Liver (tissue), 2 donors: ENCODE data around the gene RESF1.

Experiments
- TAF1 ChIP-seq: conservative IDR thresholded peaks from 2 replicates; pipeline ENCODE4 v1.6.1; 2016; ENCODE audit warnings: antibody characterized with exemption, mild to moderate bottlenecking
- TF ChIP-seq, protein P1 (sequence below): IDR thresholded peaks from 2 replicates; pipeline ENCODE4 v1.6.1; 2016; ENCODE audit warnings: antibody characterized with exemption, mild to moderate bottlenecking
- donor health status: healthy.

- TF ChIP-seq, protein P1, sequence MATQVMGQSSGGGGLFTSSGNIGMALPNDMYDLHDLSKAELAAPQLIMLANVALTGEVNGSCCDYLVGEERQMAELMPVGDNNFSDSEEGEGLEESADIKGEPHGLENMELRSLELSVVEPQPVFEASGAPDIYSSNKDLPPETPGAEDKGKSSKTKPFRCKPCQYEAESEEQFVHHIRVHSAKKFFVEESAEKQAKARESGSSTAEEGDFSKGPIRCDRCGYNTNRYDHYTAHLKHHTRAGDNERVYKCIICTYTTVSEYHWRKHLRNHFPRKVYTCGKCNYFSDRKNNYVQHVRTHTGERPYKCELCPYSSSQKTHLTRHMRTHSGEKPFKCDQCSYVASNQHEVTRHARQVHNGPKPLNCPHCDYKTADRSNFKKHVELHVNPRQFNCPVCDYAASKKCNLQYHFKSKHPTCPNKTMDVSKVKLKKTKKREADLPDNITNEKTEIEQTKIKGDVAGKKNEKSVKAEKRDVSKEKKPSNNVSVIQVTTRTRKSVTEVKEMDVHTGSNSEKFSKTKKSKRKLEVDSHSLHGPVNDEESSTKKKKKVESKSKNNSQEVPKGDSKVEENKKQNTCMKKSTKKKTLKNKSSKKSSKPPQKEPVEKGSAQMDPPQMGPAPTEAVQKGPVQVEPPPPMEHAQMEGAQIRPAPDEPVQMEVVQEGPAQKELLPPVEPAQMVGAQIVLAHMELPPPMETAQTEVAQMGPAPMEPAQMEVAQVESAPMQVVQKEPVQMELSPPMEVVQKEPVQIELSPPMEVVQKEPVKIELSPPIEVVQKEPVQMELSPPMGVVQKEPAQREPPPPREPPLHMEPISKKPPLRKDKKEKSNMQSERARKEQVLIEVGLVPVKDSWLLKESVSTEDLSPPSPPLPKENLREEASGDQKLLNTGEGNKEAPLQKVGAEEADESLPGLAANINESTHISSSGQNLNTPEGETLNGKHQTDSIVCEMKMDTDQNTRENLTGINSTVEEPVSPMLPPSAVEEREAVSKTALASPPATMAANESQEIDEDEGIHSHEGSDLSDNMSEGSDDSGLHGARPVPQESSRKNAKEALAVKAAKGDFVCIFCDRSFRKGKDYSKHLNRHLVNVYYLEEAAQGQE, result no peak
- no peak for TF ChIP-seq TAF1
Observed at GRCh38 chr12:31991815-31992214, 32.6 kb downstream of the RESF1 start.
